ENCODE measurements around the gene MYO5C.

Gene MYO5C

GRCh38 chr15:52295421-52296001 is at the start of gene MYO5C:
MYO5C (minus strand) TSS chr15:52295804; CDS start chr15:52295636, 168 bp downstream.
- DNase-seq, result no peak

- no peak for DNase-seq
Measured at GRCh38 chr15:52344592-52344991, 49.0 kb upstream of the MYO5C start.

GRCh38 chr15:52343831-52344230 is 48.2 kb upstream of the MYO5C start:
- no peak for DNase-seq

GRCh38 chr15:52340093-52340492 is 44.5 kb upstream of the MYO5C start:
- no peak for DNase-seq

GRCh38 chr15:52338891-52339290 is 43.3 kb upstream of the MYO5C start:
- DNase-seq, result no peak

GRCh38 chr15:52338058-52338457 is 42.5 kb upstream of the MYO5C start:
- DNase-seq, result no peak

- DNase-seq, result no peak
Measured at GRCh38 chr15:52337198-52337853, 41.7 kb upstream of the MYO5C start.

- no peak for DNase-seq
Measured at GRCh38 chr15:52336529-52336928, 40.9 kb upstream of the MYO5C start.

GRCh38 chr15:52334491-52335160 is 39.0 kb upstream of the MYO5C start:
- DNase-seq, result no peak

GRCh38 chr15:52331490-52332240 is 36.1 kb upstream of the MYO5C start:
- DNase-seq, result peak; percentile 57

GRCh38 chr15:52329987-52330386 is 34.4 kb upstream of the MYO5C start:
- no peak for DNase-seq

GRCh38 chr15:52329150-52329549 is 33.5 kb upstream of the MYO5C start:
- no peak for DNase-seq

- no peak for DNase-seq
Measured at GRCh38 chr15:52328680-52329079, 33.1 kb upstream of the MYO5C start.

GRCh38 chr15:52326756-52327155 is 31.2 kb upstream of the MYO5C start:
- no peak for DNase-seq

GRCh38 chr15:52324109-52324508 is 28.5 kb upstream of the MYO5C start:
- no peak for DNase-seq

- no peak for DNase-seq
Measured at GRCh38 chr15:52318729-52319500, 23.3 kb upstream of the MYO5C start.

- DNase-seq, result no peak
Measured at GRCh38 chr15:52317688-52318087, 22.1 kb upstream of the MYO5C start.

GRCh38 chr15:52317022-52317421 is 21.4 kb upstream of the MYO5C start:
- no peak for DNase-seq

- no peak for DNase-seq
Measured at GRCh38 chr15:52309154-52309548, 13.5 kb upstream of the MYO5C start.

- DNase-seq, result no peak
Measured at GRCh38 chr15:52308446-52309153, 13.0 kb upstream of the MYO5C start.

- DNase-seq, result no peak
Measured at GRCh38 chr15:52307847-52308246, 12.2 kb upstream of the MYO5C start.

GRCh38 chr15:52306270-52306669 is 10.7 kb upstream of the MYO5C start:
- no peak for DNase-seq

Data from stimulated activated CD4-positive, alpha-beta T cell treated with anti-CD3 and anti-CD28 coated beads, Interleukin-1b, Interleukin-23, amount 100 ng/mL, for 48 hours (primary cell).